ENCODE results near the gene GRID2.

The GRID2 gene

GRCh38 chr4:92654084-92654483 lies 350.3 kb downstream of the GRID2 start:
- no peaks in the 10 kb centered on the region for H3K27me3 ChIP-seq (ENCODE audit: insufficient read depth, low read length)
- H3K18ac ChIP-seq (ENCODE audit: low read length) = no peak overlapping the region
- H3K79me1 ChIP-seq (ENCODE audit: low read length) = no peaks in the 10 kb centered on the region
- H3K36me3 ChIP-seq (ENCODE audit: control insufficient read depth in 1 of 2, insufficient read depth in 2 of 2, low read length in 2 of 2) = no peaks in the 10 kb centered on the region
- no peak overlapping the region for H3K9ac ChIP-seq (ENCODE audit: low read length)
- H2BK5ac ChIP-seq (ENCODE audit: low read depth, low read length, poor library complexity) = no peak overlapping the region
- H3K4ac ChIP-seq (ENCODE audit: low read depth, low read length) = no peak overlapping the region
- no peak overlapping the region for H3K23ac ChIP-seq (ENCODE audit: low read length)
- no peak overlapping the region for H2AFZ ChIP-seq (ENCODE audit: insufficient read depth, low read length, poor library complexity)
- H4K8ac ChIP-seq (ENCODE audit: low read depth, low read length) = no peak overlapping the region
- H4K12ac ChIP-seq (ENCODE audit: low read depth, low read length) = no peak overlapping the region
- no peak overlapping the region for H3K27ac ChIP-seq (ENCODE audit: low read depth, low read length)
- no peak for DNase-seq
- no peak overlapping the region for H3K4me2 ChIP-seq (ENCODE audit: low read length)
- no peaks in the 10 kb centered on the region for H3K79me2 ChIP-seq (ENCODE audit: control insufficient read depth, insufficient read depth, low read length, poor library complexity)
- no peak overlapping the region for H3K14ac ChIP-seq (ENCODE audit: low read length)
- no peak overlapping the region for H4K91ac ChIP-seq (ENCODE audit: low read depth, low read length)
- no peaks in the 10 kb centered on the region for H3K9me3 ChIP-seq (ENCODE audit: insufficient read depth, low read depth, low read length)
- H2BK12ac ChIP-seq (ENCODE audit: low read length) = no peak overlapping the region
- H3K4me1 ChIP-seq (ENCODE audit: control insufficient read depth in 1 of 2, insufficient read depth in 2 of 2, low read length in 2 of 2) = no peaks in the 10 kb centered on the region
- no peak overlapping the region for H2BK120ac ChIP-seq (ENCODE audit: insufficient read depth, low read length, poor library complexity)
- no peak overlapping the region for H2AK5ac ChIP-seq (ENCODE audit: low read length)
- H3K4me3 ChIP-seq (ENCODE audit: low read depth, low read length) = no peak overlapping the region

- Histone ChIP-seq H3K27ac (ENCODE audit: low read depth, low read length) (no peak overlapping the region), H4K8ac (ENCODE audit: low read depth, low read length) (no peak overlapping the region), H3K79me1 (ENCODE audit: low read length) (no peaks in the 10 kb centered on the region), H2BK5ac (ENCODE audit: low read depth, low read length, poor library complexity) (no peak overlapping the region), H2BK120ac (ENCODE audit: insufficient read depth, low read length, poor library complexity) (no peak overlapping the region), H2AFZ (ENCODE audit: insufficient read depth, low read length, poor library complexity) (no peak overlapping the region), H4K91ac (ENCODE audit: low read depth, low read length) (no peak overlapping the region), H3K23ac (ENCODE audit: low read length) (no peak overlapping the region), H4K12ac (ENCODE audit: low read depth, low read length) (no peak overlapping the region), H3K4me1 (ENCODE audit: control insufficient read depth in 1 of 2, insufficient read depth in 2 of 2, low read length in 2 of 2) (no peaks in the 10 kb centered on the region), H3K4ac (ENCODE audit: low read depth, low read length) (no peak overlapping the region), H3K4me2 (ENCODE audit: low read length) (no peak overlapping the region), H3K4me3 (ENCODE audit: low read depth, low read length) (no peak overlapping the region), H3K36me3 (ENCODE audit: control insufficient read depth in 1 of 2, insufficient read depth in 2 of 2, low read length in 2 of 2) (no peaks in the 10 kb centered on the region), H3K27me3 (ENCODE audit: insufficient read depth, low read length) (no peaks in the 10 kb centered on the region), H2BK12ac (ENCODE audit: low read length) (no peak overlapping the region), H3K9me3 (ENCODE audit: insufficient read depth, low read depth, low read length) (no peaks in the 10 kb centered on the region), H3K79me2 (ENCODE audit: control insufficient read depth, insufficient read depth, low read length, poor library complexity) (no peaks in the 10 kb centered on the region), H3K14ac (ENCODE audit: low read length) (no peak overlapping the region), H2AK5ac (ENCODE audit: low read length) (no peak overlapping the region), H3K9ac (ENCODE audit: low read length) (no peak overlapping the region), H3K18ac (ENCODE audit: low read length) (no peak overlapping the region)
- no peak for DNase-seq
Measured at GRCh38 chr4:92657695-92658094, 353.9 kb downstream of the GRID2 start.

GRCh38 chr4:92658318-92658717 lies 354.6 kb downstream of the GRID2 start:
- no peak overlapping the region for H2BK12ac ChIP-seq (ENCODE audit: low read length)
- no peak overlapping the region for H3K18ac ChIP-seq (ENCODE audit: low read length)
- H4K12ac ChIP-seq (ENCODE audit: low read depth, low read length) = no peak overlapping the region
- no peak overlapping the region for H3K9ac ChIP-seq (ENCODE audit: low read length)
- no peak overlapping the region for H3K4me2 ChIP-seq (ENCODE audit: low read length)
- H3K9me3 ChIP-seq (ENCODE audit: insufficient read depth, low read depth, low read length) = no peaks in the 10 kb centered on the region
- H3K36me3 ChIP-seq (ENCODE audit: control insufficient read depth in 1 of 2, insufficient read depth in 2 of 2, low read length in 2 of 2) = no peaks in the 10 kb centered on the region
- H4K8ac ChIP-seq (ENCODE audit: low read depth, low read length) = no peak overlapping the region
- H2AFZ ChIP-seq (ENCODE audit: insufficient read depth, low read length, poor library complexity) = no peak overlapping the region
- no peak overlapping the region for H3K14ac ChIP-seq (ENCODE audit: low read length)
- H4K91ac ChIP-seq (ENCODE audit: low read depth, low read length) = no peak overlapping the region
- no peak for DNase-seq
- no peaks in the 10 kb centered on the region for H3K79me1 ChIP-seq (ENCODE audit: low read length)
- H3K4me3 ChIP-seq (ENCODE audit: low read depth, low read length) = no peak overlapping the region
- H3K79me2 ChIP-seq (ENCODE audit: control insufficient read depth, insufficient read depth, low read length, poor library complexity) = no peaks in the 10 kb centered on the region
- H2AK5ac ChIP-seq (ENCODE audit: low read length) = no peak overlapping the region
- no peak overlapping the region for H2BK5ac ChIP-seq (ENCODE audit: low read depth, low read length, poor library complexity)
- no peaks in the 10 kb centered on the region for H3K4me1 ChIP-seq (ENCODE audit: control insufficient read depth in 1 of 2, insufficient read depth in 2 of 2, low read length in 2 of 2)
- no peaks in the 10 kb centered on the region for H3K27me3 ChIP-seq (ENCODE audit: insufficient read depth, low read length)
- H2BK120ac ChIP-seq (ENCODE audit: insufficient read depth, low read length, poor library complexity) = no peak overlapping the region
- no peak overlapping the region for H3K23ac ChIP-seq (ENCODE audit: low read length)
- H3K4ac ChIP-seq (ENCODE audit: low read depth, low read length) = no peak overlapping the region
- no CpG with 5 or more reads among the region's 2 CpGs for WGBS (ENCODE audit: extremely low coverage, insufficient coverage, insufficient read length)
- H3K27ac ChIP-seq (ENCODE audit: low read depth, low read length) = no peak overlapping the region

GRCh38 chr4:92677805-92678204 lies 374.0 kb downstream of the GRID2 start:
- no peak for DNase-seq
- no peak overlapping the region for H2BK5ac ChIP-seq (ENCODE audit: low read depth, low read length, poor library complexity)
- H3K9ac ChIP-seq (ENCODE audit: low read length) = no peak overlapping the region
- no peak overlapping the region for H2AFZ ChIP-seq (ENCODE audit: insufficient read depth, low read length, poor library complexity)
- no CpG with 5 or more reads among the region's 3 CpGs for WGBS (ENCODE audit: extremely low coverage, insufficient coverage, insufficient read length)
- H3K79me1 ChIP-seq (ENCODE audit: low read length) = no peaks in the 10 kb centered on the region
- no peak overlapping the region for H3K4me2 ChIP-seq (ENCODE audit: low read length)
- no peak overlapping the region for H4K12ac ChIP-seq (ENCODE audit: low read depth, low read length)
- H2AK5ac ChIP-seq (ENCODE audit: low read length) = no peak overlapping the region
- H2BK12ac ChIP-seq (ENCODE audit: low read length) = no peak overlapping the region
- no peaks in the 10 kb centered on the region for H3K9me3 ChIP-seq (ENCODE audit: insufficient read depth, low read depth, low read length)
- no peak overlapping the region for H4K8ac ChIP-seq (ENCODE audit: low read depth, low read length)
- no peak overlapping the region for H3K4ac ChIP-seq (ENCODE audit: low read depth, low read length)
- no peaks in the 10 kb centered on the region for H3K36me3 ChIP-seq (ENCODE audit: control insufficient read depth in 1 of 2, insufficient read depth in 2 of 2, low read length in 2 of 2)
- H3K23ac ChIP-seq (ENCODE audit: low read length) = no peak overlapping the region
- no peaks in the 10 kb centered on the region for H3K79me2 ChIP-seq (ENCODE audit: control insufficient read depth, insufficient read depth, low read length, poor library complexity)
- no peak overlapping the region for H3K18ac ChIP-seq (ENCODE audit: low read length)
- H4K91ac ChIP-seq (ENCODE audit: low read depth, low read length) = no peak overlapping the region
- H3K4me1 ChIP-seq (ENCODE audit: control insufficient read depth in 1 of 2, insufficient read depth in 2 of 2, low read length in 2 of 2) = no peaks in the 10 kb centered on the region
- no peak overlapping the region for H3K14ac ChIP-seq (ENCODE audit: low read length)
- no peaks in the 10 kb centered on the region for H3K27me3 ChIP-seq (ENCODE audit: insufficient read depth, low read length)
- no peak overlapping the region for H3K27ac ChIP-seq (ENCODE audit: low read depth, low read length)
- H3K4me3 ChIP-seq (ENCODE audit: low read depth, low read length) = no peak overlapping the region
- H2BK120ac ChIP-seq (ENCODE audit: insufficient read depth, low read length, poor library complexity) = no peak overlapping the region

- Histone ChIP-seq H3K4me2 (ENCODE audit: low read length) (no peak overlapping the region), H3K27ac (ENCODE audit: low read depth, low read length) (no peak overlapping the region), H3K4me3 (ENCODE audit: low read depth, low read length) (no peak overlapping the region), H3K36me3 (ENCODE audit: control insufficient read depth in 1 of 2, insufficient read depth in 2 of 2, low read length in 2 of 2) (no peaks in the 10 kb centered on the region), H4K91ac (ENCODE audit: low read depth, low read length) (no peak overlapping the region), H3K79me1 (ENCODE audit: low read length) (no peaks in the 10 kb centered on the region), H2AFZ (ENCODE audit: insufficient read depth, low read length, poor library complexity) (no peak overlapping the region), H4K12ac (ENCODE audit: low read depth, low read length) (no peak overlapping the region), H2AK5ac (ENCODE audit: low read length) (no peak overlapping the region), H3K4me1 (ENCODE audit: control insufficient read depth in 1 of 2, insufficient read depth in 2 of 2, low read length in 2 of 2) (no peaks in the 10 kb centered on the region), H3K18ac (ENCODE audit: low read length) (no peak overlapping the region), H3K9ac (ENCODE audit: low read length) (no peak overlapping the region), H2BK12ac (ENCODE audit: low read length) (no peak overlapping the region), H3K4ac (ENCODE audit: low read depth, low read length) (no peak overlapping the region), H4K8ac (ENCODE audit: low read depth, low read length) (no peak overlapping the region), H2BK120ac (ENCODE audit: insufficient read depth, low read length, poor library complexity) (no peak overlapping the region), H3K79me2 (ENCODE audit: control insufficient read depth, insufficient read depth, low read length, poor library complexity) (no peaks in the 10 kb centered on the region), H3K23ac (ENCODE audit: low read length) (no peak overlapping the region), H2BK5ac (ENCODE audit: low read depth, low read length, poor library complexity) (no peak overlapping the region), H3K14ac (ENCODE audit: low read length) (no peak overlapping the region), H3K27me3 (ENCODE audit: insufficient read depth, low read length) (no peaks in the 10 kb centered on the region), H3K9me3 (ENCODE audit: insufficient read depth, low read depth, low read length) (no peaks in the 10 kb centered on the region)
- DNase-seq = no peak
- WGBS (ENCODE audit: extremely low coverage, insufficient coverage, insufficient read length) = no CpG with 5 or more reads among the region's 4 CpGs
Measured at GRCh38 chr4:92678292-92678691, 374.5 kb downstream of the GRID2 start.

Data from trophoblast cell (in vitro differentiated cells and primary cell).